ENCODE data around the gene RFNG.

The RFNG gene

GRCh38 chr17:82051776-82052637 lies at the start of gene RFNG, which contains the start of gene GPS1:
RFNG (minus strand) TSS chr17:82051811; CDS start chr17:82051766, 45 bp downstream.
GPS1 (plus strand) TSS chr17:82051898; CDS start chr17:82051932, 34 bp downstream.
- TF ChIP-seq CTCF (IDR thresholded peaks at IDR 0.05; ENCODE audit: insufficient read depth, low read length, poor library complexity, severe bottlenecking) (no peak), EZH2phosphoT487 (conservative IDR thresholded peaks at IDR 0.05; ENCODE audit: low read length) (no peak)
- H3K9ac ChIP-seq (ENCODE audit: low read length), result peak within 1 kb of the TSS; percentile 71
- H3K27ac ChIP-seq (ENCODE audit: low read depth, low read length), result no peak within 1 kb of the TSS
- H3K4me3 ChIP-seq (ENCODE audit: insufficient read depth, low read length, poor library complexity, severe bottlenecking), result peak within 1 kb of the TSS; percentile 96
- H4K20me1 ChIP-seq (ENCODE audit: low read depth, low read length), result no peaks in the 10 kb centered on the region
- H3K27me3 ChIP-seq (ENCODE audit: low read length), result no peaks in the 10 kb centered on the region
- H3K9me3 ChIP-seq (ENCODE audit: insufficient read depth, low read length), result no peaks in the 10 kb centered on the region
- peak within 1 kb of the TSS; percentile 67 for H3K4me2 ChIP-seq (ENCODE audit: low read depth, low read length, poor library complexity, severe bottlenecking)
- H2AFZ ChIP-seq (ENCODE audit: low read depth, low read length, severe bottlenecking), result no peak within 1 kb of the TSS
- H3K9me2 ChIP-seq (replicated peaks; ENCODE audit: insufficient read depth, low read length), result no peaks in the 10 kb centered on the region
- no peaks in the 10 kb centered on the region for H3K36me3 ChIP-seq (ENCODE audit: low read length)
- H3K79me2 ChIP-seq (ENCODE audit: insufficient read depth, low read length), result peaks cover 10% of the 10 kb centered on the region
- H3F3A ChIP-seq (ENCODE audit: insufficient read depth), result no peaks in the 10 kb centered on the region

- H3K27ac ChIP-seq (ENCODE audit: low read depth, low read length), result peak overlapping the region; percentile 94; the same call in 1 of the 2 replicates
- H3K9me3 ChIP-seq (ENCODE audit: insufficient read depth, low read length), result no peaks in the 10 kb centered on the region
- peak overlapping the region; percentile 82 for H3K4me2 ChIP-seq (ENCODE audit: low read depth, low read length, poor library complexity, severe bottlenecking)
- no peaks in the 10 kb centered on the region for H3K9me2 ChIP-seq (replicated peaks; ENCODE audit: insufficient read depth, low read length)
- TF ChIP-seq EZH2phosphoT487 (conservative IDR thresholded peaks at IDR 0.05; ENCODE audit: low read length) (no peak), CTCF (IDR thresholded peaks at IDR 0.05; ENCODE audit: insufficient read depth, low read length, poor library complexity, severe bottlenecking) (no peak)
- no peaks in the 10 kb centered on the region for H3K36me3 ChIP-seq (ENCODE audit: low read length)
- peaks cover 17% of the 10 kb centered on the region for H3K79me2 ChIP-seq (ENCODE audit: insufficient read depth, low read length)
- H2AFZ ChIP-seq (ENCODE audit: low read depth, low read length, severe bottlenecking), result no peak overlapping the region
- H3K9ac ChIP-seq (ENCODE audit: low read length), result no peak overlapping the region
- H4K20me1 ChIP-seq (ENCODE audit: low read depth, low read length), result no peaks in the 10 kb centered on the region; the same call in 1 of the 2 replicates
- H3F3A ChIP-seq (ENCODE audit: insufficient read depth), result peaks cover 36% of the 10 kb centered on the region
- no peak overlapping the region for H3K4me3 ChIP-seq (ENCODE audit: insufficient read depth, low read length, poor library complexity, severe bottlenecking)
- no peaks in the 10 kb centered on the region for H3K27me3 ChIP-seq (ENCODE audit: low read length)
Observed at GRCh38 chr17:82101301-82101715, 49.7 kb upstream of the RFNG start.

- Histone ChIP-seq H3K9me3 (ENCODE audit: insufficient read depth, low read length) (no peaks in the 10 kb centered on the region), H3K4me3 (ENCODE audit: insufficient read depth, low read length, poor library complexity, severe bottlenecking) (no peak overlapping the region), H4K20me1 (ENCODE audit: low read depth, low read length) (no peaks in the 10 kb centered on the region; the same call in 1 of the 2 replicates), H3F3A (ENCODE audit: insufficient read depth) (peaks cover 36% of the 10 kb centered on the region), H3K4me2 (ENCODE audit: low read depth, low read length, poor library complexity, severe bottlenecking) (peak overlapping the region; percentile 82), H3K9me2 (replicated peaks; ENCODE audit: insufficient read depth, low read length) (no peaks in the 10 kb centered on the region), H3K9ac (ENCODE audit: low read length) (peak overlapping the region; percentile 97), H3K79me2 (ENCODE audit: insufficient read depth, low read length) (peaks cover 23% of the 10 kb centered on the region), H3K36me3 (ENCODE audit: low read length) (no peaks in the 10 kb centered on the region), H2AFZ (ENCODE audit: low read depth, low read length, severe bottlenecking) (no peak overlapping the region), H3K27ac (ENCODE audit: low read depth, low read length) (peak overlapping the region; percentile 94), H3K27me3 (ENCODE audit: low read length) (no peaks in the 10 kb centered on the region)
- TF ChIP-seq CTCF (IDR thresholded peaks at IDR 0.05; ENCODE audit: insufficient read depth, low read length, poor library complexity, severe bottlenecking) (no peak), EZH2phosphoT487 (conservative IDR thresholded peaks at IDR 0.05; ENCODE audit: low read length) (no peak)
Observed at GRCh38 chr17:82100502-82101298, 49.1 kb upstream of the RFNG start.

All from SU-DHL-6 (cell line).